ENCODE data around the gene ZNF442. TPM values are rescaled to one million over a fixed set of nuclear protein-coding genes. Genes with fewer than 3 reads are reported as not detected.
"Not testable (repeated sequence)": the region's sequence is repeated elsewhere in the genome, so short reads cannot be mapped to it uniquely, and the experiment has no call there.

ZNF442 gene
- total RNA-seq, 1 experiment from 2014 or later: 0.44 TPM

- no TSS peak for BruUV-seq (replicated peaks)
- CTCF ChIA-PET: no interaction called here
- DNase-seq (ENCODE audit: unreplicated experiment): no peak
- POLR2A ChIA-PET: no interaction called here
- no peaks in the 10 kb centered on the region for H3K27me3 Mint-ChIP-seq (ENCODE audit: insufficient read depth, unreplicated experiment)
- no peak for TF ChIP-seq CTCF (IDR thresholded peaks at IDR 0.05; ENCODE audit: unreplicated experiment)
- no peaks in the 10 kb centered on the region for H3K4me1 Mint-ChIP-seq (ENCODE audit: insufficient read depth, unreplicated experiment)
- H3K27ac Mint-ChIP-seq (ENCODE audit: low read depth, unreplicated experiment): no peak overlapping the region
- intact Hi-C loops (cut with micrococcal nuclease): no loop called here
- H3K36me3 Mint-ChIP-seq (ENCODE audit: insufficient read depth, unreplicated experiment): no peaks in the 10 kb centered on the region
- H3K4me3 Mint-ChIP-seq (ENCODE audit: unreplicated experiment): no peak overlapping the region
- peaks cover 26% of the 10 kb centered on the region for H3K9me3 Mint-ChIP-seq (ENCODE audit: unreplicated experiment)
Observed at GRCh38 chr19:12314553-12314952, 50.9 kb downstream of the ZNF442 start.

GRCh38 chr19:12308891-12309290, 56.6 kb downstream of the ZNF442 start:
- POLR2A ChIA-PET: interaction anchor here (1.4 kb wide), 1 partner anchor 15 kb away, joined by 5 read pairs; the partner anchor contains the start of gene ZNF44
- CTCF ChIA-PET; H3K4me3 Mint-ChIP-seq (ENCODE audit: unreplicated experiment); intact Hi-C loops (cut with micrococcal nuclease); H3K27me3 Mint-ChIP-seq (ENCODE audit: insufficient read depth, unreplicated experiment); BruUV-seq (replicated peaks); DNase-seq (ENCODE audit: unreplicated experiment); H3K27ac Mint-ChIP-seq (ENCODE audit: low read depth, unreplicated experiment); H3K4me1 Mint-ChIP-seq (ENCODE audit: insufficient read depth, unreplicated experiment); H3K36me3 Mint-ChIP-seq (ENCODE audit: insufficient read depth, unreplicated experiment): not testable (repeated sequence)
- H3K9me3 Mint-ChIP-seq (ENCODE audit: unreplicated experiment): peaks cover 23% of the 10 kb centered on the region

Other genes starting within 250 kb of the ZNF442 start
- gene ZNF20, start 225.3 kb downstream of the ZNF442 start, total RNA-seq (2022): 1.4 and 4.0 TPM in 2 replicates
- gene ZNF625, start 208.9 kb downstream of the ZNF442 start, total RNA-seq (2022): 0.37 TPM in 1 of 2 replicates, not detected in the other
- gene ZNF136, start 202.6 kb downstream of the ZNF442 start, total RNA-seq (2022): 3.7 and 4.3 TPM in 2 replicates
- 10.3 and 10.5 TPM in 2 replicates for gene ZNF44, start 70.8 kb downstream of the ZNF442 start, total RNA-seq (2022)
- 1.1 and 1.3 TPM in 2 replicates for gene ZNF563, start 32.0 kb downstream of the ZNF442 start, total RNA-seq (2022)
- 1.0 and 1.8 TPM in 2 replicates for gene ZNF799, start 35.6 kb upstream of the ZNF442 start, total RNA-seq (2022)
- 0.79 and 1.6 TPM in 2 replicates for gene ZNF443, start 75.3 kb upstream of the ZNF442 start, total RNA-seq (2022)
- 0.23 and 0.52 TPM in 2 replicates for gene ZNF709, start 119.1 kb upstream of the ZNF442 start, total RNA-seq (2022)
- gene ZNF564, start 185.8 kb upstream of the ZNF442 start, total RNA-seq (2022): 4.4 and 5.1 TPM in 2 replicates
- 6.9 and 8.4 TPM in 2 replicates for gene ZNF490, start 245.1 kb upstream of the ZNF442 start, total RNA-seq (2022)
- 23.7 and 40.2 TPM in 2 replicates for gene ZNF791, start 245.2 kb upstream of the ZNF442 start, total RNA-seq (2022)